WTC11 (cell line): Measurements from ENCODE around the gene TTC39B. TPM values are rescaled to one million over a fixed set of nuclear protein-coding genes. Genes with fewer than 3 reads are reported as not detected.

Experiments
- ATAC-seq: fragments of 200-7000 bp; cut with Tn5 transposase; 2 replicates; pipeline ENCODE4 v1.10.0; 2021; ENCODE audit warnings: mild to moderate bottlenecking, moderate library complexity
- CTCF ChIA-PET: fragments of 300-600 bp; sonication (Branson Sonifier 250); formaldehyde crosslinking; loops from one replicate; lab custom pipeline; 2021; ENCODE audit warnings: antibody characterized with exemption; lab: Charles Lee
- POLR2A ChIA-PET: fragments of 350-600 bp; sonication (Branson Sonifier 250); formaldehyde crosslinking; loops from one replicate; lab custom pipeline; 2021; ENCODE audit warnings: antibody characterized with exemption; lab: Charles Lee
- DNase-seq: peaks from one replicate; pipeline ENCODE4 v3.0.0; 2021; ENCODE audit warnings: low spot score
- H3K27ac Mint-ChIP-seq: 2 replicates; pipeline ENCODE4 v1.8.0; 2021; ENCODE audit warnings: mixed read lengths
- H3K27me3 Mint-ChIP-seq: 2 replicates; pipeline ENCODE4 v1.8.0; 2021; ENCODE audit warnings: low read depth, mild to moderate bottlenecking, moderate library complexity, mixed read lengths
- H3K36me3 Mint-ChIP-seq: 2 replicates; pipeline ENCODE4 v1.8.0; 2021; ENCODE audit warnings: mixed read lengths
- H3K4me1 Mint-ChIP-seq: 2 replicates; pipeline ENCODE4 v1.8.0; 2022; ENCODE audit warnings: mixed read lengths
- H3K4me3 Mint-ChIP-seq: 2 replicates; pipeline ENCODE4 v1.8.0; 2021; ENCODE audit warnings: mild to moderate bottlenecking, moderate library complexity, mixed read lengths
- H3K9me3 Mint-ChIP-seq: 2 replicates; pipeline ENCODE4 v1.8.0; 2021; ENCODE audit warnings: mixed read lengths
- ATF6 ChIP-seq: sonication (generic); formaldehyde crosslinking; IDR thresholded peaks from 2 replicates; pipeline ENCODE4 v1.8.1; 2023; ENCODE audit warnings: mild to moderate bottlenecking, missing genetic modification reagents
- FOXK1 ChIP-seq: sonication (generic); formaldehyde crosslinking; IDR thresholded peaks from 2 replicates; pipeline ENCODE4 v1.8.0; 2022; ENCODE audit warnings: mild to moderate bottlenecking, moderate library complexity, missing genetic modification reagents
- GRHL2 ChIP-seq: fragments of 250-450 bp; sonication (Bioruptor Pico); IDR thresholded peaks from 2 replicates; pipeline ENCODE4 v1.8.0; 2022; ENCODE audit warnings: mild to moderate bottlenecking, moderate library complexity; ENCODE audit not compliant: insufficient replicate concordance, severe bottlenecking
- MAX ChIP-seq: sonication (generic); formaldehyde crosslinking; IDR thresholded peaks from 2 replicates; pipeline ENCODE4 v1.8.0; 2022; ENCODE audit warnings: mild to moderate bottlenecking, missing genetic modification reagents
- MXD4 ChIP-seq: fragments of 250-450 bp; sonication (Bioruptor Pico); IDR thresholded peaks from 2 replicates; pipeline ENCODE4 v1.8.0; 2021; ENCODE audit warnings: mild to moderate bottlenecking, moderate library complexity, borderline replicate concordance
- PRDM15 ChIP-seq: sonication (generic); formaldehyde crosslinking; IDR thresholded peaks from 2 replicates; pipeline ENCODE4 v1.8.0; 2022; ENCODE audit warnings: missing genetic modification reagents
- SOX15 ChIP-seq: fragments of 250-450 bp; sonication (Bioruptor Pico); IDR thresholded peaks from 2 replicates; pipeline ENCODE4 v1.9.0; 2021; ENCODE audit warnings: mild to moderate bottlenecking
- SP1 ChIP-seq: sonication (generic); formaldehyde crosslinking; conservative IDR thresholded peaks from 2 replicates; pipeline ENCODE4 v1.8.1; 2022; ENCODE audit warnings: missing genetic modification reagents
- TCF7 ChIP-seq: sonication (generic); formaldehyde crosslinking; IDR thresholded peaks from 2 replicates; pipeline ENCODE4 v1.8.0; 2022; ENCODE audit warnings: mild to moderate bottlenecking, low read depth, missing genetic modification reagents, moderate library complexity
- TEAD1 ChIP-seq: sonication (generic); formaldehyde crosslinking; IDR thresholded peaks from 2 replicates; pipeline ENCODE4 v1.8.0; 2022; ENCODE audit warnings: mild to moderate bottlenecking, missing genetic modification reagents
- ZBTB21 ChIP-seq: sonication (generic); formaldehyde crosslinking; IDR thresholded peaks from 2 replicates; pipeline ENCODE4 v1.8.1; 2023; ENCODE audit warnings: mild to moderate bottlenecking, missing genetic modification reagents, borderline replicate concordance
- ZNF138 ChIP-seq: sonication (generic); formaldehyde crosslinking; conservative IDR thresholded peaks from 2 replicates; pipeline ENCODE4 v1.8.1; 2022; ENCODE audit warnings: mild to moderate bottlenecking, moderate library complexity, missing genetic modification reagents
- ZNF219 ChIP-seq: sonication (generic); formaldehyde crosslinking; IDR thresholded peaks from 2 replicates; pipeline ENCODE4 v1.8.0; 2023; ENCODE audit warnings: missing genetic modification reagents, mild to moderate bottlenecking, borderline replicate concordance
- ZNF232 ChIP-seq: sonication (generic); formaldehyde crosslinking; IDR thresholded peaks from 2 replicates; pipeline ENCODE4 v1.8.0; 2022; ENCODE audit warnings: mild to moderate bottlenecking, missing genetic modification reagents
- ZNF396 ChIP-seq: fragments of 250-450 bp; sonication (Bioruptor Pico); IDR thresholded peaks from 2 replicates; pipeline ENCODE4 v1.8.0; 2021; ENCODE audit warnings: mild to moderate bottlenecking, moderate library complexity, borderline replicate concordance
- total RNA-seq: library from RNA; stranded (reverse); gene quantifications from 3 replicates; pipeline ENCODE4 v1.2.3, GENCODE V29; 2021
- TF ChIP-seq, protein P1 (sequence below): sonication (generic); formaldehyde crosslinking; IDR thresholded peaks from 2 replicates; pipeline ENCODE4 v1.8.0; 2023; ENCODE audit warnings: missing genetic modification reagents
- TF ChIP-seq, protein P2 (sequence below): sonication (generic); formaldehyde crosslinking; IDR thresholded peaks from 2 replicates; pipeline ENCODE4 v1.8.1; 2022; ENCODE audit warnings: low read depth, mild to moderate bottlenecking, moderate library complexity, missing genetic modification reagents, borderline replicate concordance
- TF ChIP-seq, protein P3 (sequence below): sonication (generic); formaldehyde crosslinking; conservative IDR thresholded peaks from 2 replicates; pipeline ENCODE4 v1.8.1; 2023; ENCODE audit warnings: mild to moderate bottlenecking, low read depth, missing genetic modification reagents, moderate library complexity

The TTC39B gene
- total RNA-seq, 1 experiment from 2014 or later: 12.5 TPM

DNA sequence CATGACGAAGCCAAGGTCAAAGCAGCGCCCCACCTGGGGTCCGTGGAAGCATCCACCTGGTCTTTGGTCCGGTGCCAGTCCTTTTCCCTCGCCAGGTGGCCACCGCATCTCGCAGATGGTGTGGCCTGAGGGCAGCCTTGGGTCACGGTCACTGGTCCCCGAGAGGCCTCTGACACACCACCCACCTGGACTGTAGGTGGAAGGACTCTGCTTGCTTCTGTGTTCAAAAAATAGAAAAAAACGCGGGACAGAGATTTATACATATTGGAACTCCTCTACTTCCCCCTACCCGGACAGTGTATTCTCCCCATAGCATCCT lies 466 bp upstream of the TTC39B start (continued):
- TF ChIP-seq MAX: peak; percentile 11; the same call in 1 of the 2 replicates
- 0 out of 2 replicates have a peak, but pooled peaks have one; percentile 5 for TF ChIP-seq ZBTB21 (CRISPR knock-in tag)
- TF ChIP-seq PRDM15 (CRISPR knock-in tag): peak; percentile 26; the same call in 1 of the 2 replicates
- TF ChIP-seq TCF7 (CRISPR knock-in tag): no peak

DNA sequence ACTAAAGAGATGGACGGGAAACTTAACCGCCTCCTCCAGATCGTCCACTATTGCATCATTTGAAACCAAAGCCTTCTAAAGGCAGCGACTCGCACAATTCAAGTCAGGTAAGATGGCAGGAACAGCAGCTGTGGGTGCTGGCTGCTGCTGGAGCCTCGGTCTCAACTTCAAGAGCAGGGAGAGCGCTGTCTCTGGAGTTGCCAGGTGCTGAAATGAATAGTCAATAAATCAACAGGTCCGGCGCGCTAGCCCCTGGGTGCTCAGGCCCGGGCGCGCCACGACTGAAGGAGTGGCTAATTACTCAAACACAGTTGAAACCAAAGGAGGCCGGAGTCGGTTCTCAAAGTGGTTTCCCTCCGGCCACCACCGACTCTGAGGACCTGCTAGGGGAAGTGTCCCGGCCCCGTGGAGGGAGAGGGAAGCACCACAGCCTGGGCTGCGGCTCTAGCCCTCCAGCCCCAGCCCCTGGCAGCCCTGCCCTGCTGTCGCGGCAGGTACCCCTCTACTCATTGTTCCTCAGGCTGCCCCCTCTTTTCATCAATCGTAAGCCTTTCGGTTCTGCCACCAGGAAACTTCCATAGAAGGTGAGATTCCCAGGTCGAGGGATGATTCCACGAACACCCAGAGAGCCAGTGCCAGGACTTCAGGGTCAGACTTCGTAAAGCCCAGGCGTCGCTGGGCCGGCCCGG lies 804 bp downstream of the TTC39B start:
- ChIA-PET CTCF (interaction anchor here (1.1 to 2.3 kb wide), 6 partner anchors 16 to 74 kb away, joined by 3 to 14 read pairs (median 6); no protein-coding TSS in a partner anchor), POLR2A (interaction anchor here (0.7 to 1.2 kb wide), 2 partner anchors 168 to 206 kb away, joined by 3 to 5 read pairs; no protein-coding TSS in a partner anchor)
- Mint-ChIP-seq H3K27me3 (peaks cover 16% of the 10 kb centered on the region), H3K9me3 (no peaks in the 10 kb centered on the region), H3K4me3 (peak overlapping the region; percentile 94), H3K4me1 (peaks cover 23% of the 10 kb centered on the region), H3K27ac (peak overlapping the region; percentile 78), H3K36me3 (peaks cover 3% of the 10 kb centered on the region)
- peak; percentile 56 for DNase-seq
- peak; percentile 35 for ATAC-seq
- TF ChIP-seq, protein P1, sequence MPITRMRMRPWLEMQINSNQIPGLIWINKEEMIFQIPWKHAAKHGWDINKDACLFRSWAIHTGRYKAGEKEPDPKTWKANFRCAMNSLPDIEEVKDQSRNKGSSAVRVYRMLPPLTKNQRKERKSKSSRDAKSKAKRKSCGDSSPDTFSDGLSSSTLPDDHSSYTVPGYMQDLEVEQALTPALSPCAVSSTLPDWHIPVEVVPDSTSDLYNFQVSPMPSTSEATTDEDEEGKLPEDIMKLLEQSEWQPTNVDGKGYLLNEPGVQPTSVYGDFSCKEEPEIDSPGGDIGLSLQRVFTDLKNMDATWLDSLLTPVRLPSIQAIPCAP (CRISPR knock-in tag): no peak
- TF ChIP-seq SP1 (CRISPR knock-in tag): no peak
- TF ChIP-seq GRHL2 (CRISPR knock-in tag): no peak
- no peak for TF ChIP-seq ZNF396 (CRISPR knock-in tag)
- TF ChIP-seq ATF6 (CRISPR knock-in tag): no peak
- no peak for TF ChIP-seq SOX15 (CRISPR knock-in tag)
- TF ChIP-seq MAX: peak; percentile 38; the same call in 1 of the 2 replicates
- no peak for TF ChIP-seq MXD4 (CRISPR knock-in tag)
- TF ChIP-seq ZNF138: 0 out of 2 replicates have a peak, but pooled peaks have one; percentile 8
- no peak for TF ChIP-seq PRDM15 (CRISPR knock-in tag)
- TF ChIP-seq ZNF232: no peak
- no peak for TF ChIP-seq FOXK1 (CRISPR knock-in tag)
- 0 out of 2 replicates have a peak, but pooled peaks have one; percentile 72 for TF ChIP-seq TEAD1 (CRISPR knock-in tag)
- TF ChIP-seq, protein P2, sequence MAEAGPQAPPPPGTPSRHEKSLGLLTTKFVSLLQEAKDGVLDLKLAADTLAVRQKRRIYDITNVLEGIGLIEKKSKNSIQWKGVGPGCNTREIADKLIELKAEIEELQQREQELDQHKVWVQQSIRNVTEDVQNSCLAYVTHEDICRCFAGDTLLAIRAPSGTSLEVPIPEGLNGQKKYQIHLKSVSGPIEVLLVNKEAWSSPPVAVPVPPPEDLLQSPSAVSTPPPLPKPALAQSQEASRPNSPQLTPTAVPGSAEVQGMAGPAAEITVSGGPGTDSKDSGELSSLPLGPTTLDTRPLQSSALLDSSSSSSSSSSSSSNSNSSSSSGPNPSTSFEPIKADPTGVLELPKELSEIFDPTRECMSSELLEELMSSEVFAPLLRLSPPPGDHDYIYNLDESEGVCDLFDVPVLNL: no peak
- TF ChIP-seq, protein P3, sequence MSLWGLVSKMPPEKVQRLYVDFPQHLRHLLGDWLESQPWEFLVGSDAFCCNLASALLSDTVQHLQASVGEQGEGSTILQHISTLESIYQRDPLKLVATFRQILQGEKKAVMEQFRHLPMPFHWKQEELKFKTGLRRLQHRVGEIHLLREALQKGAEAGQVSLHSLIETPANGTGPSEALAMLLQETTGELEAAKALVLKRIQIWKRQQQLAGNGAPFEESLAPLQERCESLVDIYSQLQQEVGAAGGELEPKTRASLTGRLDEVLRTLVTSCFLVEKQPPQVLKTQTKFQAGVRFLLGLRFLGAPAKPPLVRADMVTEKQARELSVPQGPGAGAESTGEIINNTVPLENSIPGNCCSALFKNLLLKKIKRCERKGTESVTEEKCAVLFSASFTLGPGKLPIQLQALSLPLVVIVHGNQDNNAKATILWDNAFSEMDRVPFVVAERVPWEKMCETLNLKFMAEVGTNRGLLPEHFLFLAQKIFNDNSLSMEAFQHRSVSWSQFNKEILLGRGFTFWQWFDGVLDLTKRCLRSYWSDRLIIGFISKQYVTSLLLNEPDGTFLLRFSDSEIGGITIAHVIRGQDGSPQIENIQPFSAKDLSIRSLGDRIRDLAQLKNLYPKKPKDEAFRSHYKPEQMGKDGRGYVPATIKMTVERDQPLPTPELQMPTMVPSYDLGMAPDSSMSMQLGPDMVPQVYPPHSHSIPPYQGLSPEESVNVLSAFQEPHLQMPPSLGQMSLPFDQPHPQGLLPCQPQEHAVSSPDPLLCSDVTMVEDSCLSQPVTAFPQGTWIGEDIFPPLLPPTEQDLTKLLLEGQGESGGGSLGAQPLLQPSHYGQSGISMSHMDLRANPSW (CRISPR knock-in tag): no peak
- peak; percentile 43; the same call in 1 of the 2 replicates for TF ChIP-seq ZNF219 (CRISPR knock-in tag)
